ENCODE measurements around the gene TMEM18.

- TF ChIP-seq ZNF626 (tag by site-specific recombination; IDR thresholded peaks at IDR 0.05) (no peak), ZFP3 (tag by site-specific recombination; IDR thresholded peaks at IDR 0.05; ENCODE audit: low read depth) (no peak), PATZ1 (tag by site-specific recombination; IDR thresholded peaks at IDR 0.05) (no peak), ZNF211 (tag by site-specific recombination; IDR thresholded peaks at IDR 0.05; ENCODE audit: low read depth) (no peak), CTCF (tag by site-specific recombination; IDR thresholded peaks at IDR 0.05) (no peak), ZNF544 (tag by site-specific recombination; IDR thresholded peaks at IDR 0.05) (no peak), ZNF513 (tag by site-specific recombination; IDR thresholded peaks at IDR 0.05) (no peak), ZNF184 (tag by site-specific recombination; IDR thresholded peaks at IDR 0.05) (no peak), PBX3 (CRISPR knock-in tag; IDR thresholded peaks at IDR 0.05) (no peak), ZNF558 (tag by site-specific recombination; IDR thresholded peaks at IDR 0.05) (no peak), SCRT1 (tag by site-specific recombination; IDR thresholded peaks at IDR 0.05; ENCODE audit: borderline replicate concordance) (no peak), ZNF302 (tag by site-specific recombination; IDR thresholded peaks at IDR 0.05; ENCODE audit: low read depth) (no peak), ZNF76 (tag by site-specific recombination; IDR thresholded peaks at IDR 0.05; ENCODE audit: borderline replicate concordance, low read depth) (no peak)
Measured at GRCh38 chr2:660586-661359, 16.4 kb downstream of the TMEM18 start.

Measured in HEK293 (cell line).